Caco-2 (cell line): ENCODE data around the gene TRMT112. TPM values are rescaled to one million over a fixed set of nuclear protein-coding genes. Genes with fewer than 3 reads are reported as not detected.
A peak's percentile ranks its signal among the peaks of the same experiment; 100 is the strongest.

Experiments
- BruUV-seq: library from RNA; stranded (reverse); fragments of 400-500 nt; replicated peaks from 2 replicates; lab custom pipeline; 2021; lab: Mats Ljungman, UMichigan
- CTCF ChIA-PET: fragments of 300-600 bp; sonication (Branson Sonifier 250); formaldehyde crosslinking; loops from one replicate; lab custom pipeline; 2022; ENCODE audit warnings: antibody characterized with exemption; lab: Charles Lee
- POLR2A ChIA-PET: fragments of 300-600 bp; sonication (Branson Sonifier 250); formaldehyde crosslinking; loops from one replicate; lab custom pipeline; 2022; ENCODE audit warnings: antibody characterized with exemption; lab: Charles Lee
- DNase-seq, 2 experiments: peaks; one replicate each; pipeline versions ENCODE4 v3.0.0 to v3.0.0-alpha.2; 2020 to 2022
- H3K27me3 ChIP-seq: replicated peaks from 2 replicates; pipeline ENCODE4 v1.6.0; 2011; ENCODE audit warnings: low read length; ENCODE audit not compliant: control insufficient read depth, insufficient read depth
- H3K36me3 ChIP-seq: 2 replicates; pipeline ENCODE4 v1.5.1; 2011; ENCODE audit warnings: low read length; ENCODE audit not compliant: control insufficient read depth, insufficient read depth
- H3K4me1 ChIP-seq: fragments of 250-450 bp; sonication (Bioruptor Pico); 2 replicates; pipeline ENCODE4 v1.5.1; 2020; ENCODE audit warnings: mild to moderate bottlenecking
- H3K4me3 ChIP-seq: 2 replicates; pipeline ENCODE4 v1.5.1; 2011; ENCODE audit warnings: low read depth, mild to moderate bottlenecking, control low read depth, low read length
- H3K9me3 ChIP-seq: fragments of 250-450 bp; sonication (Bioruptor Pico); 2 replicates; pipeline ENCODE4 v1.5.1; 2020; ENCODE audit warnings: mild to moderate bottlenecking, moderate library complexity
- H3K27ac Mint-ChIP-seq: one replicate; pipeline ENCODE4 v1.8.0; 2022; ENCODE audit warnings: mixed read lengths; ENCODE audit not compliant: unreplicated experiment
- H3K27me3 Mint-ChIP-seq: one replicate; pipeline ENCODE4 v1.8.0; 2022; ENCODE audit warnings: mixed read lengths; ENCODE audit not compliant: insufficient read depth, unreplicated experiment
- H3K36me3 Mint-ChIP-seq: one replicate; pipeline ENCODE4 v1.8.0; 2022; ENCODE audit warnings: mild to moderate bottlenecking, mixed read lengths; ENCODE audit not compliant: insufficient read depth, unreplicated experiment
- H3K4me1 Mint-ChIP-seq: one replicate; pipeline ENCODE4 v1.8.0; 2022; ENCODE audit warnings: low read depth, mixed read lengths; ENCODE audit not compliant: unreplicated experiment
- H3K4me3 Mint-ChIP-seq: one replicate; pipeline ENCODE4 v1.8.0; 2022; ENCODE audit warnings: mild to moderate bottlenecking, moderate library complexity, mixed read lengths; ENCODE audit not compliant: unreplicated experiment
- H3K9me3 Mint-ChIP-seq: one replicate; pipeline ENCODE4 v1.8.0; 2022; ENCODE audit warnings: mixed read lengths; ENCODE audit not compliant: unreplicated experiment
- intact Hi-C: fragments of 100-400 bp; cut with micrococcal nuclease; formaldehyde crosslinking; loops from one replicate; pipeline ENCODE4 v1.10.0; 2022; ENCODE audit not compliant: unreplicated experiment
- total RNA-seq: library from RNA; stranded (reverse); gene quantifications from 2 replicates; pipeline ENCODE4 v1.2.3, GENCODE V29; 2022
- TF ChIP-seq, protein P1 (sequence below), 2 experiments: fragments of 200-600 bp in 1 of 2; IDR thresholded peaks; 1 replicate in 1 of 2; 2 replicates in 1 of 2; pipeline versions ENCODE4 v1.5.1 to v1.8.0; 2011 to 2022; ENCODE audit warnings: antibody characterized with exemption in 1 of 2, control low read depth in 1 of 2, inconsistent platforms in 1 of 2, low read depth in 1 of 2, low read length in 1 of 2, mild to moderate bottlenecking in 1 of 2, moderate library complexity in 1 of 2; ENCODE audit not compliant: insufficient read depth in 1 of 2, severe bottlenecking in 1 of 2, unreplicated experiment in 1 of 2

Gene TRMT112
- total RNA-seq, 1 experiment from 2014 or later, result 246 TPM

DNA sequence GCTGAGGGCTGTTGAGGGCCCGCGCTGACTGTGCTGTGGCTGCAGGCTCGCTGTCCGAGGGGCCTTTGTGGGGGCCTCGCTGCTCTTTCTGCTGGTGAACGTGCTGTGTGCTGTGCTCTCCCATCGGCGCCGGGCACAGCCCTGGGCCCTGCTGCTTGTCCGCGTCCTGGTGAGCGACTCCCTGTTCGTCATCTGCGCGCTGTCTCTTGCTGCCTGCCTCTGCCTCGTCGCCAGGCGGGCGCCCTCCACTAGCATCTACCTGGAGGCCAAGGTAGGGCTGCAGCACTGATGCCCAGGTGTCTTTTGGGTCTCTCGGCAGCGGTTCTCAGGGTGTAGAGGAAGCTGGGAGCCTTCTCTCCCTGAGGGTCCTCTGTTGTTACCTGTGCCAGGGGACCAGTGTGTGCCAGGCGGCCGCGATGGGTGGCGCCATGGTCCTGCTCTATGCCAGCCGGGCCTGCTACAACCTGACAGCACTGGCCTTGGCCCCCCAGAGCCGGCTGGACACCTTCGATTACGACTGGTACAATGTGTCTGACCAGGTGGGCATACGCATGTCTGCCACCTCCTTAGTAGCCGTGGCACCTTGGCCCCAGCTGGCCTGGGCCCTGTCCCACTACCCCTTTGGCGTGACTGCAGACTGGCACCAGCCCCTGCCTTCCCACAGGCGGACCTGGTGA is 29.5 kb downstream of the TRMT112 start:
- Histone ChIP-seq H3K9me3 (no peaks in the 10 kb centered on the region), H3K4me1 (peaks cover 12% of the 10 kb centered on the region), H3K36me3 (no peaks in the 10 kb centered on the region), H3K4me3 (no peak overlapping the region), H3K27me3 (no peaks in the 10 kb centered on the region; the same call in 1 of the 2 replicates)
- Mint-ChIP-seq H3K27me3 (peaks cover 9% of the 10 kb centered on the region), H3K4me1 (peaks cover 9% of the 10 kb centered on the region), H3K36me3 (peaks cover 17% of the 10 kb centered on the region), H3K4me3 (no peak overlapping the region), H3K9me3 (no peaks in the 10 kb centered on the region), H3K27ac (no peak overlapping the region)
- TF ChIP-seq, protein P1, sequence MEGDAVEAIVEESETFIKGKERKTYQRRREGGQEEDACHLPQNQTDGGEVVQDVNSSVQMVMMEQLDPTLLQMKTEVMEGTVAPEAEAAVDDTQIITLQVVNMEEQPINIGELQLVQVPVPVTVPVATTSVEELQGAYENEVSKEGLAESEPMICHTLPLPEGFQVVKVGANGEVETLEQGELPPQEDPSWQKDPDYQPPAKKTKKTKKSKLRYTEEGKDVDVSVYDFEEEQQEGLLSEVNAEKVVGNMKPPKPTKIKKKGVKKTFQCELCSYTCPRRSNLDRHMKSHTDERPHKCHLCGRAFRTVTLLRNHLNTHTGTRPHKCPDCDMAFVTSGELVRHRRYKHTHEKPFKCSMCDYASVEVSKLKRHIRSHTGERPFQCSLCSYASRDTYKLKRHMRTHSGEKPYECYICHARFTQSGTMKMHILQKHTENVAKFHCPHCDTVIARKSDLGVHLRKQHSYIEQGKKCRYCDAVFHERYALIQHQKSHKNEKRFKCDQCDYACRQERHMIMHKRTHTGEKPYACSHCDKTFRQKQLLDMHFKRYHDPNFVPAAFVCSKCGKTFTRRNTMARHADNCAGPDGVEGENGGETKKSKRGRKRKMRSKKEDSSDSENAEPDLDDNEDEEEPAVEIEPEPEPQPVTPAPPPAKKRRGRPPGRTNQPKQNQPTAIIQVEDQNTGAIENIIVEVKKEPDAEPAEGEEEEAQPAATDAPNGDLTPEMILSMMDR (IDR thresholded peaks at IDR 0.05; ENCODE audit: insufficient read depth in 1 of 2, low read depth in 1 of 2, low read length in 1 of 2, severe bottlenecking in 1 of 2, unreplicated experiment in 1 of 2), result no peak
- intact Hi-C loops, result no loop called here
- BruUV-seq, result no TSS peak
- POLR2A ChIA-PET, result no interaction called here
- DNase-seq, result no peak
- CTCF ChIA-PET, result no interaction called here

DNA sequence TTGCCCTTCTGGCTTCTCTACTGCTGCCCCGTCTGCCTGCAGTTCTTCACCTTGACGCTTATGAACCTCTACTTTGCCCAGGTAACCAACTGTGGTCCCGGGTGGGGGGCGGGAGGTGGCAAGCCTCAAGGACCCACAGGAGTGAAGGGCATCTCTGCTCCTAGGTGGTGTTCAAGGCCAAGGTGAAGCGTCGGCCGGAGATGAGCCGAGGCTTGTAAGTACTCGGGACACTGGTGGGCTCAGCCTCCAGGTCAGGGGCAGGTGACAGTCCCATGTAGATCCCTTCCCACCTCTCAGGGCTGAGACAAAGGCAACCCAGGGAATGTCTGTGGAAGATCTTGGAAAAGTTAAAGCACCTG is 30.6 kb downstream of the TRMT112 start:
- H3K4me3 Mint-ChIP-seq, result peak overlapping the region; percentile 82
- H3K27me3 Mint-ChIP-seq, result peaks cover 5% of the 10 kb centered on the region
- no peaks in the 10 kb centered on the region for H3K9me3 Mint-ChIP-seq
- Histone ChIP-seq H3K4me1 (peaks cover 11% of the 10 kb centered on the region), H3K27me3 (no peaks in the 10 kb centered on the region), H3K9me3 (no peaks in the 10 kb centered on the region), H3K4me3 (no peak overlapping the region), H3K36me3 (no peaks in the 10 kb centered on the region; the same call in 1 of the 2 replicates)
- intact Hi-C loops, result no loop called here
- POLR2A ChIA-PET, result no interaction called here
- H3K27ac Mint-ChIP-seq, result peak overlapping the region; percentile 54
- TF ChIP-seq, protein P1 (IDR thresholded peaks at IDR 0.05; ENCODE audit: insufficient read depth in 1 of 2, low read depth in 1 of 2, low read length in 1 of 2, severe bottlenecking in 1 of 2, unreplicated experiment in 1 of 2), result no peak
- peaks cover 9% of the 10 kb centered on the region for H3K4me1 Mint-ChIP-seq
- BruUV-seq, result no TSS peak
- CTCF ChIA-PET, result no interaction called here
- H3K36me3 Mint-ChIP-seq, result peaks cover 17% of the 10 kb centered on the region
- peak in 1 of 2 experiments; percentile 26 for DNase-seq

DNA sequence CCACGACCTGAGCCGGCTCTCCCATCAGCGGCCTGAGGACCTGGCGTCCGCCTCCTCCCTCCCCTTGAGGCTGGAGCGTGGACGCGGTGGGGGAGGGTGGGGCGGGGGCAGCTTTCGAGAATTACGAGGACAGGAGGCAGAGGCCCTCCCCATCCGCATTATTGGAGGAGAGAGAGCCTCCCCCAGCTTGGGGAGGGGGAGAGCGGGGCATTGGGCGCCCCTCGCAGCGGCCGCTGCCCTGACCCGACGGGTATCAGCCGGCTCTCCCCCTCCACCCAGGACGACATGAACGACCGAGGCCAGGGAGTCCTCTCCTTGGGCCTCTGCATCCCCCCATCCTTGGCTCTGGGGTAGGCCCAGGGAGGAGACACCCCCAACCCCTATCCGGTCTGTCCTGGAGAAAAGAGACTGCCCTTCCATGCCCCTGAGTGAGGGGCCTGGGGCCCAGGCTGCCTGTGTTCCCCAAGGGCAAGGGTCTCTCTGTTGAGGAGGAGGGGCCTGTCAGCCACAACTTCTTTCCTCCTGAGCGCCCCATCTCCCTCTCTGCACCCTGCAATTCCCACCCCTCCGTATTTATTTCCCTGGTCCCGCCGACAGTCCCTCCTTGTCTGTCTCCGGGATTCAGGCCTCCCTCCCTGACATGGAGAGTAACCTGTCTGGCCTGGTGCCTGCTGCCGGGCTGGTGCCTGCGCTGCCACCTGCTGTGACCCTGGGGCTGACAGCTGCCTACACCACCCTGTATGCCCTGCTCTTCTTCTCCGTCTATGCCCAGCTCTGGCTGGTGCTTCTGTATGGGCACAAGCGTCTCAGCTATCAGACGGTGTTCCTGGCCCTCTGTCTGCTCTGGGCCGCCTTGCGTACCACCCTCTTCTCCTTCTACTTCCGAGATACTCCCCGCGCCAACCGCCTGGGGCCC is 31.2 kb downstream of the TRMT112 start:
- Histone ChIP-seq H3K9me3 (no peaks in the 10 kb centered on the region), H3K27me3 (no peaks in the 10 kb centered on the region), H3K36me3 (no peaks in the 10 kb centered on the region; the same call in 1 of the 2 replicates), H3K4me1 (peaks cover 5% of the 10 kb centered on the region), H3K4me3 (peak overlapping the region; percentile 74)
- Mint-ChIP-seq H3K36me3 (peaks cover 17% of the 10 kb centered on the region), H3K4me3 (peak overlapping the region; percentile 82), H3K27me3 (peaks cover 5% of the 10 kb centered on the region), H3K4me1 (peaks cover 13% of the 10 kb centered on the region), H3K9me3 (no peaks in the 10 kb centered on the region), H3K27ac (peak overlapping the region; percentile 54)
- DNase-seq, result peak; percentile 41 to 49
- TF ChIP-seq, protein P1 (IDR thresholded peaks at IDR 0.05; ENCODE audit: insufficient read depth in 1 of 2, low read depth in 1 of 2, low read length in 1 of 2, severe bottlenecking in 1 of 2, unreplicated experiment in 1 of 2), result peak in 1 of 2 experiments; percentile 15
- ChIA-PET CTCF (interaction anchor here (0.7 to 2.8 kb wide), 5 partner anchors 16 to 896 kb away, joined by 4 to 15 read pairs (median 8); no protein-coding TSS in a partner anchor), POLR2A (interaction anchor here (0.7 to 2.1 kb wide), 2 partner anchors 32 to 42 kb away, joined by 3 to 8 read pairs; partner anchors contain the start of genes PRDX5 and TRMT112)
- intact Hi-C loops, result loop anchor here (2.0 kb wide), 1 partner anchor 19 kb away; the partner anchor contains the start of gene ESRRA
- BruUV-seq, result no TSS peak
